K562 (cell line): ENCODE measurements around the gene SLC24A4. TPM values are rescaled to one million over a fixed set of nuclear protein-coding genes. Genes with fewer than 3 reads are reported as not detected.

ENCODE experiments used
- ATAC-seq: fragments of 200-7000 bp; cut with Tn5 transposase; 3 replicates; pipeline ENCODE4 v1.9.1; 2020; ENCODE audit warnings: moderate library complexity
- BruUV-seq: library from RNA; stranded (reverse); fragments of 400-500 nt; replicated peaks from 2 replicates; lab custom pipeline; 2021; lab: Mats Ljungman, UMichigan
- CTCF ChIA-PET: fragments of 300-600 bp; formaldehyde crosslinking; extraction: SDS; loops from one replicate; lab custom pipeline; 2021; ENCODE audit warnings: low intra/inter-chr PET ratio; lab: Yijun Ruan, JAX
- POLR2A ChIA-PET: fragments of 300-600, 350-650 bp; sonication (Branson Sonifier 250); formaldehyde crosslinking; extraction: SDS; loops from one replicate; lab custom pipeline; 2021; ENCODE audit warnings: antibody characterized with exemption, inconsistent platforms; lab: Yijun Ruan, JAX
- DNase-seq, 4 experiments: peaks; one replicate each; pipeline versions ENCODE4 v3.0.0 to v3.0.0-alpha.2; 2011 to 2018; ENCODE audit warnings: low spot score in 3 of 4, mixed read lengths in 3 of 4; ENCODE audit errors: extremely low read depth in 1 of 4
- FAIRE-seq: peaks from 2 replicates; lab custom pipeline; 2011; peaks lifted over from hg19 to GRCh38; lab: Jason Lieb, UNC
- H2AFZ ChIP-seq: 2 replicates; pipeline ENCODE4 v1.6.0; 2011; ENCODE audit warnings: low read depth, low read length, control low read depth, inconsistent platforms
- H3K27ac ChIP-seq: fragments of 200-600 bp; 3 replicates; pipeline ENCODE4 v1.8.0; 2011; ENCODE audit warnings: low read depth, mild to moderate bottlenecking, control low read depth, inconsistent platforms, low read length, moderate library complexity, mixed read lengths; ENCODE audit errors: extremely low read depth
- H3K27me3 ChIP-seq, 2 experiments: fragments of 300-600 bp in 1 of 2; 2 replicates in 1 of 2; 3 replicates in 1 of 2; pipeline versions ENCODE4 v1.6.0 to v1.8.0; 2011; ENCODE audit warnings: inconsistent platforms in 2 of 2, low read length in 2 of 2, mild to moderate bottlenecking in 1 of 2, mixed read lengths in 1 of 2, moderate library complexity in 1 of 2; ENCODE audit not compliant: control insufficient read depth in 2 of 2, insufficient read depth in 2 of 2
- H3K36me3 ChIP-seq: fragments of 300-600 bp; 3 replicates; pipeline ENCODE4 v1.8.0; 2011; ENCODE audit warnings: mild to moderate bottlenecking, low read length, inconsistent platforms; ENCODE audit not compliant: control insufficient read depth, insufficient read depth
- H3K4me1 ChIP-seq, 2 experiments: fragments of 200-600 bp in 1 of 2; replicated peaks in 1 of 2; 2 replicates in 1 of 2; 3 replicates in 1 of 2; pipeline versions ENCODE4 v1.5.1 to v1.8.0; 2011; ENCODE audit warnings: inconsistent platforms in 2 of 2, low read length in 2 of 2, mild to moderate bottlenecking in 1 of 2, mixed read lengths in 1 of 2, moderate library complexity in 1 of 2; ENCODE audit not compliant: control insufficient read depth in 2 of 2, insufficient read depth in 2 of 2
- H3K4me2 ChIP-seq: 2 replicates; pipeline ENCODE4 v1.6.1; 2011; ENCODE audit warnings: low read length, control low read depth, inconsistent platforms, mixed read lengths; ENCODE audit not compliant: insufficient read depth
- H3K4me3 ChIP-seq: fragments of 200-600 bp; sonication (generic), shearing (Covaris generic); 2 replicates; pipeline ENCODE4 v1.5.1; 2016; ENCODE audit warnings: control low read depth, inconsistent platforms
- H3K79me2 ChIP-seq: fragments of 200-600 bp; 3 replicates; pipeline ENCODE4 v1.8.0; 2011; ENCODE audit warnings: low read length, inconsistent platforms; ENCODE audit not compliant: control insufficient read depth, insufficient read depth
- H3K9ac ChIP-seq, 2 experiments: 2 replicates each; pipeline versions ENCODE4 v1.6.0 to v1.6.1; 2011; ENCODE audit warnings: low read depth in 2 of 2, low read length in 2 of 2, control low read depth in 1 of 2, inconsistent platforms in 1 of 2, mild to moderate bottlenecking in 1 of 2, mixed read lengths in 1 of 2; ENCODE audit not compliant: insufficient read depth in 1 of 2
- H3K9me1 ChIP-seq: one replicate; pipeline ENCODE4 v1.6.0; 2011; ENCODE audit warnings: inconsistent platforms, mild to moderate bottlenecking, low read length, moderate library complexity; ENCODE audit not compliant: control insufficient read depth, insufficient read depth
- H3K9me3 ChIP-seq: replicated peaks from 2 replicates; pipeline ENCODE4 v1.5.1; 2011; ENCODE audit warnings: low read depth, low read length, inconsistent platforms; ENCODE audit not compliant: control insufficient read depth, insufficient read depth
- H4K20me1 ChIP-seq: replicated peaks from 2 replicates; pipeline ENCODE4 v1.6.1; 2011; ENCODE audit warnings: low read length, inconsistent platforms, mixed read lengths; ENCODE audit not compliant: control insufficient read depth, insufficient read depth
- CHCHD3 ChIP-seq: fragments of 250-450 bp; sonication (Bioruptor Pico); IDR thresholded peaks from 2 replicates; pipeline ENCODE4 v2.1.2; 2022; ENCODE audit warnings: mild to moderate bottlenecking
- CREB5 ChIP-seq: fragments of 250-450 bp; sonication (Bioruptor Pico); IDR thresholded peaks from 2 replicates; pipeline ENCODE4 v1.5.0; 2020; ENCODE audit warnings: mild to moderate bottlenecking
- HMG20A ChIP-seq: fragments of 450-650 bp; formaldehyde crosslinking; conservative IDR thresholded peaks from 2 replicates; pipeline ENCODE4 v1.4.0; 2020; ENCODE audit warnings: mild to moderate bottlenecking, mixed read lengths
- NEUROD1 ChIP-seq: fragments of 150-350 bp; IDR thresholded peaks from 2 replicates; pipeline ENCODE4 v1.6.1; 2014; ENCODE audit warnings: borderline replicate concordance, low read length, low read depth; ENCODE audit not compliant: partially characterized antibody
- PTTG1 ChIP-seq: fragments of 450-650 bp; IDR thresholded peaks from 2 replicates; pipeline ENCODE4 v1.6.1; 2016; ENCODE audit warnings: low read depth, mild to moderate bottlenecking, missing genetic modification characterization, missing compliant biosample characterization
- RB1 ChIP-seq: fragments of 450-650 bp; IDR thresholded peaks from 2 replicates; pipeline ENCODE4 v1.6.1; 2017; ENCODE audit warnings: low read depth, mild to moderate bottlenecking
- RNF2 ChIP-seq: sonication (generic); IDR thresholded peaks from 2 replicates; pipeline ENCODE4 v1.6.1; 2016
- SAFB2 ChIP-seq: fragments of 200-400 bp; formaldehyde crosslinking; IDR thresholded peaks from 2 replicates; pipeline ENCODE4 v1.6.1; 2018; ENCODE audit warnings: borderline replicate concordance, low read length, low read depth, moderate library complexity; ENCODE audit not compliant: severe bottlenecking
- TAF7 ChIP-seq: fragments of 450-650 bp; IDR thresholded peaks from 2 replicates; pipeline ENCODE4 v1.6.1; 2016; ENCODE audit warnings: missing genetic modification characterization, missing compliant biosample characterization
- TRIM25 ChIP-seq: fragments of 450-650 bp; IDR thresholded peaks from 2 replicates; pipeline ENCODE4 v1.7.0; 2016; ENCODE audit warnings: borderline replicate concordance
- TRIM28 ChIP-seq: fragments of 450-650 bp; IDR thresholded peaks from 2 replicates; pipeline ENCODE4 v1.6.1; 2017
- ZNF324 ChIP-seq: fragments of 250-450 bp; sonication (Bioruptor Pico); IDR thresholded peaks from 2 replicates; pipeline ENCODE4 v1.4.0; 2020; ENCODE audit warnings: mild to moderate bottlenecking
- ZNF449 ChIP-seq: fragments of 250-450 bp; sonication (Bioruptor Pico); IDR thresholded peaks from 2 replicates; pipeline ENCODE4 v1.8.0; 2022; ENCODE audit warnings: moderate library complexity, mild to moderate bottlenecking, inconsistent platforms
- WGBS: fragments of 100-300 bp; shearing (Covaris generic); methylation state at CpG from one replicate; pipeline ENCODE4 v1.1.6; 2016; ENCODE audit warnings: low coverage, mixed read lengths; ENCODE audit not compliant: insufficient coverage; ENCODE audit errors: missing lambda C conversion rate; 5-methylcytosine and 5-hydroxymethylcytosine counted together
- in situ Hi-C: fragments of 300-500 bp; cut with MboI; formaldehyde crosslinking; loops from 4 replicates; pipeline ENCODE4 v1.15.0; 2018; ENCODE audit warnings: inconsistent platforms, mixed read lengths
- intact Hi-C: fragments of 100-400 bp; cut with micrococcal nuclease; formaldehyde crosslinking; loops from 2 replicates; pipeline ENCODE4 v1.14.2; 2022
- polyA plus RNA-seq, 8 experiments: library from polyadenylated mRNA; depleted of rRNA in 4 of 8; stranded (reverse) in 5 of 8; unstranded in 3 of 8; fragments of >200 nt; fragmentation: Nextera tagmentation in 2 of 8; fragmentation: Illumina TruSeq in 1 of 8; extraction: Ambion mirVana in 2 of 8; extraction: Trizol in 1 of 8; gene quantifications; 2 replicates each; pipeline versions ENCODE4 v1.2.1 to v1.2.3, GENCODE V29; 2011 to 2014; ENCODE audit warnings: inconsistent platforms in 1 of 8, missing spikeins in 1 of 8
- total RNA-seq, 7 experiments: library from RNA; depleted of rRNA in 6 of 7; stranded (reverse); fragments of >200 nt in 6 of 7; fragmentation: Illumina TruSeq in 2 of 7; extraction: Trizol in 2 of 7; gene quantifications; 2 replicates each; pipeline versions ENCODE4 v1.2.1 to v1.2.3, GENCODE V29; 2011 to 2021; ENCODE audit warnings: low replicate concordance in 1 of 7

SLC24A4 gene
- total and polyA plus RNA-seq, 9 of the 15 experiments (the other 6 are each of a cell fraction or from before 2014, with no cell fraction given) = not detected

DNA sequence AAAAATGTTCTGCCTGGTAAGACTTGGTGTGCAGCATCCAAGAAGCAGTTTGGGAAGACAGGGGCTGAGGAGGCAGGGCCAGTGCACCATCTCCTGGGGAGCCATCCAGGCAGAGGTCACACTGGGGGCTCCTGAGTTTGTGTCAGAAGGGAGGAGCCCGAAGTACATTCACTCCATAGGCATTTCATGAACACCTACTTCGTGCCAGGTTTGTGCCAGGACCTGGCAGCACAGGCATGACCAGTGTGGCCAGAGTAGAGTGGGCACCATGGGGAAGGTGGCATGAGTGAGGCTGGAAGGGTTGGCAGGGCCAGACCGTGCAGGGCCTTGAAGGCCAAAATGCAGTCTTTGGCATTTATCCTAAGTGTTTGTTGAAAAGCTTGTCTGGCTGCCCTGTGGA lies 104.1 kb downstream of the SLC24A4 start:
- Histone ChIP-seq H4K20me1 (no peaks in the 10 kb centered on the region), H3K9ac (no peak overlapping the region), H3K4me3 (no peak overlapping the region), H3K79me2 (no peaks in the 10 kb centered on the region), H2AFZ (no peak overlapping the region), H3K9me1 (no peaks in the 10 kb centered on the region), H3K4me2 (no peak overlapping the region), H3K4me1 (no peaks in the 10 kb centered on the region), H3K27me3 (peaks cover 0 to 19% of the 10 kb centered on the region in 2 experiments; a peak in 2 of 5 replicates), H3K36me3 (no peaks in the 10 kb centered on the region), H3K9me3 (no peaks in the 10 kb centered on the region), H3K27ac (no peak overlapping the region)
- intact Hi-C loops (no loop called here), in situ Hi-C loops (no loop called here)
- FAIRE-seq = no peak
- POLR2A ChIA-PET = no interaction called here
- BruUV-seq = no TSS peak
- ATAC-seq = no peak
- TF ChIP-seq CREB5 (CRISPR knock-in tag) (no peak), SAFB2 (no peak), CHCHD3 (CRISPR knock-in tag) (no peak)
- DNase-seq = no peak
- CTCF ChIA-PET = no interaction called here
- 0% methylated on average over 1 of the region's 3 CpGs for WGBS

DNA sequence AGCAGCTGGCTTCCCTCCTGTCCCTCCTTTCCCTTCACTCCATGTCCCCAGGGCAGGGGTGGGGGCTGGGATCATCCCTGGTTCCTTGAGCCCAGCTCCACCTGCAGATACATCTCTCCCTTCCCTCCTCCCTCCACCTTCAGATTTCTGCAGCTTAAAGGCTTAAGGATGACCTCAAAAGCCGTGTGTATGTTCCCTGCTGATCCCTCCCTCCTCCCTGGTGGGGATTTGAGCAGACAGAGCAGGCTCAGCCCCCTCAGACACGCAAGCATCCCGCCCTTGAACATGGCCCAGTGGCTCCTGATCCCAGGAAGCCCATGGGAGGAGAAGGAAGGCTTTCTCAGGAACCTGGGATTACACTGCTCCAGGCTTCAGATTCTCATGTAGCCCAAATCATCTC lies 107.7 kb downstream of the SLC24A4 start:
- Histone ChIP-seq H4K20me1 (no peaks in the 10 kb centered on the region), H3K9me3 (no peaks in the 10 kb centered on the region), H3K79me2 (no peaks in the 10 kb centered on the region), H3K27ac (no peak overlapping the region), H3K9me1 (no peaks in the 10 kb centered on the region), H3K4me3 (no peak overlapping the region), H3K27me3 (peaks cover 0 to 19% of the 10 kb centered on the region in 2 experiments; a peak in 2 of 5 replicates), H2AFZ (no peak overlapping the region), H3K4me2 (no peak overlapping the region), H3K9ac (no peak overlapping the region), H3K36me3 (no peaks in the 10 kb centered on the region), H3K4me1 (no peaks in the 10 kb centered on the region)
- WGBS = 0% methylated on average over 2 of the region's 3 CpGs
- BruUV-seq = no TSS peak
- intact Hi-C loops (no loop called here), in situ Hi-C loops (no loop called here)
- ATAC-seq (no peak), FAIRE-seq (no peak), DNase-seq (no peak)
- CTCF ChIA-PET = no interaction called here
- POLR2A ChIA-PET = no interaction called here
- no peak for TF ChIP-seq PTTG1 (tag)
- TF ChIP-seq RB1 = no peak
- no peak for TF ChIP-seq TRIM28
- TF ChIP-seq ZNF324 (CRISPR knock-in tag) = no peak
- no peak for TF ChIP-seq TAF7 (tag)
- TF ChIP-seq NEUROD1 = no peak
- no peak for TF ChIP-seq TRIM25
- no peak for TF ChIP-seq HMG20A (CRISPR knock-in tag)
- TF ChIP-seq ZNF449 = no peak
- TF ChIP-seq RNF2 = no peak
